ENCODE results near the gene KCNK3. TPM values are rescaled to one million over a fixed set of nuclear protein-coding genes. Genes with fewer than 3 reads are reported as not detected.

The KCNK3 gene
- total and polyA plus RNA-seq, 2 donors (not counting 1 experiment from before 2014, with no cell fraction given), result not detected

DNA sequence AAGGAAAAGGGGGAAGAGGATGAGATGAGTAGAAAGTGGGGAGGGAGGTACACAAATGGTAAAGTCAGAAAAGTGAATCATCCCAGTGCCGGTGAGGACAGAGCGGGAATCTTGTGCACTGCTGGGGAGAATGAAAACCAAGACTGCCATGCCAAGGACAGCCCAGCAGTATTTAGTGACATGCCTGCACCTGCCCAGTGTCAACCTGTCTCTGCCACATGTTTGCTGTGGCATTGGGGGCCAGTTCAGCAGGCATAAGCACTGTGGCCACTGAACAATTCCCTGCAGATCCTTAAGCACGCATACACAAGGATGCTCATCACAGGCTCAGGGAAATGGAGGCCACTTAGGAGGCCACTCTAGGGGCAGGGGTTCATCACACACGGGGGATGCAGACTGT, 5.2 kb upstream of the KCNK3 start:
- Mint-ChIP-seq H3K27me3 (peaks cover 59% of the 10 kb centered on the region), H3K4me1 (peaks cover 2% of the 10 kb centered on the region), H3K4me3 (no peak overlapping the region), H3K27ac (no peak overlapping the region), H3K9me3 (ENCODE audit: insufficient read depth) (no peaks in the 10 kb centered on the region)
- Histone ChIP-seq H3K9ac (ENCODE audit: low read length) (no peak overlapping the region), H3K36me3 (replicated peaks in 1 of 2; ENCODE audit: control extremely low read depth in 1 of 2, control insufficient read depth in 1 of 2, extremely low read depth in 1 of 2, insufficient read depth in 2 of 2, low read length in 1 of 2) (no peaks in the 10 kb centered on the region), H3K27me3 (replicated peaks in 1 of 4; ENCODE audit: control extremely low read depth in 1 of 4, control insufficient read depth in 3 of 4, insufficient read depth in 4 of 4, low read length in 3 of 4) (peaks cover 0 to 37% (median 10%) of the 10 kb centered on the region in 4 experiments), H3K4me1 (ENCODE audit: control insufficient read depth in 2 of 2, insufficient read depth in 2 of 2, low read length in 2 of 2) (no peaks in the 10 kb centered on the region), H3K4me3 (ENCODE audit: control extremely low read depth in 1 of 5, extremely low read depth in 1 of 5, insufficient read depth in 1 of 5, low read depth in 2 of 5, low read length in 4 of 5) (no peak overlapping the region), H3K79me2 (ENCODE audit: control insufficient read depth, insufficient read depth, low read length) (no peaks in the 10 kb centered on the region), H2AFZ (ENCODE audit: insufficient read depth, low read depth, low read length, poor library complexity, severe bottlenecking) (no peak overlapping the region), H3K4me2 (replicated peaks; ENCODE audit: low read depth, low read length, poor library complexity, severe bottlenecking) (no peak overlapping the region), H3K9me3 (ENCODE audit: control extremely low read depth in 1 of 3, control insufficient read depth in 2 of 3, insufficient read depth in 1 of 3, low read length in 2 of 3) (no peaks in the 10 kb centered on the region), H3K27ac (ENCODE audit: low read length in 2 of 2) (no peak overlapping the region), H4K20me1 (ENCODE audit: control insufficient read depth, insufficient read depth, low read length, poor library complexity, severe bottlenecking) (no peaks in the 10 kb centered on the region)
- no peak for TF ChIP-seq EZH2 (IDR thresholded peaks at IDR 0.05; ENCODE audit: borderline replicate concordance, insufficient read depth, low read depth, low read length, poor library complexity, severe bottlenecking)
- no peak for TF ChIP-seq CTCF (IDR thresholded peaks at IDR 0.05)
- 83% methylated on average over 4 of the region's 4 CpGs for WGBS (ENCODE audit: insufficient coverage)
- DNase-seq, result no peak
- intact Hi-C loops (cut with micrococcal nuclease), result no loop called here
- ChIA-PET POLR2A (no interaction called here), CTCF (no interaction called here)
- no peak for ATAC-seq (ENCODE audit: low read depth)

- peaks cover 0 to 37% (median 10%) of the 10 kb centered on the region in 4 experiments for H3K27me3 ChIP-seq (replicated peaks in 1 of 4; ENCODE audit: control extremely low read depth in 1 of 4, control insufficient read depth in 3 of 4, insufficient read depth in 4 of 4, low read length in 3 of 4)
- peaks cover 55% of the 10 kb centered on the region for H3K27me3 Mint-ChIP-seq
- intact Hi-C loops (cut with micrococcal nuclease), result no loop called here
- H3K4me3 ChIP-seq (ENCODE audit: control extremely low read depth in 1 of 5, extremely low read depth in 1 of 5, insufficient read depth in 1 of 5, low read depth in 2 of 5, low read length in 4 of 5), result no peak overlapping the region
- 77% methylated on average over 3 of the region's 5 CpGs for WGBS (ENCODE audit: insufficient coverage)
- TF ChIP-seq EZH2 (IDR thresholded peaks at IDR 0.05; ENCODE audit: borderline replicate concordance, insufficient read depth, low read depth, low read length, poor library complexity, severe bottlenecking), result no peak
- no peak for TF ChIP-seq CTCF (IDR thresholded peaks at IDR 0.05)
- H3K27ac Mint-ChIP-seq, result no peak overlapping the region
- POLR2A ChIA-PET, result no interaction called here
- peaks cover 2% of the 10 kb centered on the region for H3K4me1 Mint-ChIP-seq
- no peak overlapping the region for H3K9ac ChIP-seq (ENCODE audit: low read length)
- CTCF ChIA-PET, result no interaction called here
- H3K79me2 ChIP-seq (ENCODE audit: control insufficient read depth, insufficient read depth, low read length), result no peaks in the 10 kb centered on the region
- H3K4me3 Mint-ChIP-seq, result no peak overlapping the region
- no peaks in the 10 kb centered on the region for H3K9me3 ChIP-seq (ENCODE audit: control extremely low read depth in 1 of 3, control insufficient read depth in 2 of 3, insufficient read depth in 1 of 3, low read length in 2 of 3)
- ATAC-seq (ENCODE audit: low read depth) (no peak), DNase-seq (no peak)
- H3K9me3 Mint-ChIP-seq (ENCODE audit: insufficient read depth), result no peaks in the 10 kb centered on the region
- H3K4me1 ChIP-seq (ENCODE audit: control insufficient read depth in 2 of 2, insufficient read depth in 2 of 2, low read length in 2 of 2), result no peaks in the 10 kb centered on the region
- no peak overlapping the region for H3K27ac ChIP-seq (ENCODE audit: low read length in 2 of 2)
- no peak overlapping the region for H3K4me2 ChIP-seq (replicated peaks; ENCODE audit: low read depth, low read length, poor library complexity, severe bottlenecking)
- H2AFZ ChIP-seq (ENCODE audit: insufficient read depth, low read depth, low read length, poor library complexity, severe bottlenecking), result no peak overlapping the region
- no peaks in the 10 kb centered on the region for H4K20me1 ChIP-seq (ENCODE audit: control insufficient read depth, insufficient read depth, low read length, poor library complexity, severe bottlenecking)
- no peaks in the 10 kb centered on the region for H3K36me3 ChIP-seq (replicated peaks in 1 of 2; ENCODE audit: control extremely low read depth in 1 of 2, control insufficient read depth in 1 of 2, extremely low read depth in 1 of 2, insufficient read depth in 2 of 2, low read length in 1 of 2)
Measured at GRCh38 chr2:26687801-26688200, 4.7 kb upstream of the KCNK3 start.

All from B cell (primary cell).